PFSK-1 (cell line): ENCODE data around the gene TK2.

ENCODE experiments used
- FOXP2 ChIP-seq: optimal IDR thresholded peaks from 2 replicates; pipeline ENCODE3; 2011; ENCODE audit warnings: borderline replicate concordance, control low read depth, inconsistent platforms; ENCODE audit not compliant: insufficient read depth; ENCODE audit errors: extremely low read length, extremely low read depth
- POLR2AphosphoS5 ChIP-seq: IDR thresholded peaks from 2 replicates; pipeline ENCODE4 v1.6.1; 2012; ENCODE audit warnings: low read depth, mild to moderate bottlenecking, control low read depth, low read length, moderate library complexity
- REST ChIP-seq, 2 experiments: IDR thresholded peaks; 2 replicates each; pipeline versions ENCODE4 v1.6.1 to v1.8.0; 2011 to 2012; ENCODE audit warnings: low read depth in 2 of 2, low read length in 2 of 2, control low read depth in 1 of 2, inconsistent platforms in 1 of 2, mild to moderate bottlenecking in 1 of 2, moderate library complexity in 1 of 2; ENCODE audit not compliant: insufficient read depth in 1 of 2
- SIN3A ChIP-seq: IDR thresholded peaks from 2 replicates; pipeline ENCODE4 v1.6.1; 2012; ENCODE audit warnings: mild to moderate bottlenecking, low read length, moderate library complexity, borderline replicate concordance; ENCODE audit not compliant: insufficient read depth
- TAF1 ChIP-seq: IDR thresholded peaks from 2 replicates; pipeline ENCODE4 v1.6.1; 2012; ENCODE audit warnings: low read length, control low read depth, borderline replicate concordance; ENCODE audit not compliant: insufficient read depth

TK2 gene

GRCh38 chr16:66493490-66494401 is 56.2 kb downstream of the TK2 start:
- TF ChIP-seq REST (IDR thresholded peaks at IDR 0.05; ENCODE audit: insufficient read depth in 1 of 2, low read depth in 2 of 2, low read length in 2 of 2): no peak
- TF ChIP-seq TAF1: no peak
- no peak for TF ChIP-seq SIN3A
- TF ChIP-seq POLR2AphosphoS5: no peak
- no peak for TF ChIP-seq FOXP2

GRCh38 chr16:66491716-66492064 is 58.2 kb downstream of the TK2 start:
- TF ChIP-seq SIN3A (no peak), FOXP2 (no peak), REST (IDR thresholded peaks at IDR 0.05; ENCODE audit: insufficient read depth in 1 of 2, low read depth in 2 of 2, low read length in 2 of 2) (no peak), POLR2AphosphoS5 (no peak), TAF1 (no peak)

- no peak for TF ChIP-seq TAF1
- TF ChIP-seq POLR2AphosphoS5: no peak
- TF ChIP-seq FOXP2: no peak
- no peak for TF ChIP-seq REST (IDR thresholded peaks at IDR 0.05; ENCODE audit: insufficient read depth in 1 of 2, low read depth in 2 of 2, low read length in 2 of 2)
- TF ChIP-seq SIN3A: no peak
These were observed 58.9 kb downstream of the TK2 start for GRCh38 chr16:66490774-66491715.

GRCh38 chr16:66489818-66490217 is 60.1 kb downstream of the TK2 start:
- TF ChIP-seq TAF1: no peak
- TF ChIP-seq REST (IDR thresholded peaks at IDR 0.05; ENCODE audit: insufficient read depth in 1 of 2, low read depth in 2 of 2, low read length in 2 of 2): no peak
- TF ChIP-seq SIN3A: no peak
- TF ChIP-seq POLR2AphosphoS5: no peak
- TF ChIP-seq FOXP2: no peak
